ENCODE measurements around the gene PALD1. TPM values are rescaled to one million over a fixed set of nuclear protein-coding genes. Genes with fewer than 3 reads are reported as not detected.

Gene PALD1
- total RNA-seq, 4 donors from 2014 or later = 1.4 to 5.2 (median 4.0) TPM

- intact Hi-C loops (cut with DNase I; ENCODE audit: low total_unique reads) = no loop called here
- Histone ChIP-seq H3K4me3 (no peak overlapping the region), H3K27ac (no peak overlapping the region), H3K9me3 (no peaks in the 10 kb centered on the region), H3K27me3 (no peaks in the 10 kb centered on the region), H3K36me3 (no peaks in the 10 kb centered on the region), H3K4me1 (peaks cover 0 to 8% (median 0%) of the 10 kb centered on the region in 4 donors)
- 55 to 78% methylated on average over 3 to 6 of the region's 6 CpGs for WGBS, 2 donors (ENCODE audit: low coverage in 1 of 2)
- no peak for TF ChIP-seq EP300 (IDR thresholded peaks at IDR 0.05; ENCODE audit: low read depth)
- TF ChIP-seq POLR2A (IDR thresholded peaks at IDR 0.05) = no peak
- TF ChIP-seq POLR2AphosphoS5 (IDR thresholded peaks at IDR 0.05) = no peak
- TF ChIP-seq CTCF (IDR thresholded peaks at IDR 0.05) = no peak
- no peak for DNase-seq
- in situ Hi-C loops (cut with MboI; ENCODE audit: low pct_ligation_motif_present in 1 of 4, low pct_unique_long_range_greater_than_20kb in 1 of 4, low sequenced_read_pairs in 3 of 4) = no loop called here
These were observed 109.7 kb downstream of the PALD1 start for GRCh38 chr10:70588255-70588654.

- peak overlapping the region; percentile 12 to 43 (median 35) for H3K27ac ChIP-seq
- 64 to 68% methylated on average over 3 to 9 of the region's 10 CpGs for WGBS, 2 donors (ENCODE audit: low coverage in 1 of 2)
- in situ Hi-C loops (cut with MboI; ENCODE audit: low pct_ligation_motif_present in 1 of 4, low pct_unique_long_range_greater_than_20kb in 1 of 4, low sequenced_read_pairs in 3 of 4) (no loop called here), intact Hi-C loops (cut with DNase I; ENCODE audit: low total_unique reads) (no loop called here)
- DNase-seq = no peak
- H3K4me1 ChIP-seq = peaks cover 0 to 8% (median 0%) of the 10 kb centered on the region in 4 donors
- no peaks in the 10 kb centered on the region for H3K9me3 ChIP-seq
- H3K36me3 ChIP-seq = no peaks in the 10 kb centered on the region
- TF ChIP-seq POLR2AphosphoS5 (IDR thresholded peaks at IDR 0.05) = no peak
- no peak for TF ChIP-seq EP300 (IDR thresholded peaks at IDR 0.05; ENCODE audit: low read depth)
- no peak for TF ChIP-seq POLR2A (IDR thresholded peaks at IDR 0.05)
- TF ChIP-seq CTCF (IDR thresholded peaks at IDR 0.05) = no peak
- no peak overlapping the region for H3K4me3 ChIP-seq
- H3K27me3 ChIP-seq = no peaks in the 10 kb centered on the region
These were observed 110.4 kb downstream of the PALD1 start for GRCh38 chr10:70588859-70589570.

- Histone ChIP-seq H3K9me3 (no peaks in the 10 kb centered on the region), H3K36me3 (no peaks in the 10 kb centered on the region), H3K27ac (peak overlapping the region in 3 of 4 donors; percentile 12 to 43 (median 35)), H3K4me3 (no peak overlapping the region), H3K4me1 (peaks cover 0 to 4% (median 0%) of the 10 kb centered on the region in 4 donors), H3K27me3 (no peaks in the 10 kb centered on the region)
- TF ChIP-seq EP300 (IDR thresholded peaks at IDR 0.05; ENCODE audit: low read depth) = no peak
- TF ChIP-seq CTCF (IDR thresholded peaks at IDR 0.05) = no peak
- TF ChIP-seq POLR2AphosphoS5 (IDR thresholded peaks at IDR 0.05) = no peak
- TF ChIP-seq POLR2A (IDR thresholded peaks at IDR 0.05) = no peak
- 54 to 79% methylated on average over 3 to 5 of the region's 5 CpGs for WGBS, 2 donors (ENCODE audit: low coverage in 1 of 2)
- in situ Hi-C loops (cut with MboI; ENCODE audit: low pct_ligation_motif_present in 1 of 4, low pct_unique_long_range_greater_than_20kb in 1 of 4, low sequenced_read_pairs in 3 of 4) = no loop called here
- no peak for DNase-seq
- intact Hi-C loops (cut with DNase I; ENCODE audit: low total_unique reads) = no loop called here
These were observed 111.4 kb downstream of the PALD1 start for GRCh38 chr10:70589762-70590654.
